Right cardiac atrium (tissue), 5 donors: ENCODE results near the gene MUCL3. TPM values are rescaled to one million over a fixed set of nuclear protein-coding genes. Genes with fewer than 3 reads are reported as not detected.
"Not testable (repeated sequence)": the region's sequence is repeated elsewhere in the genome, so short reads cannot be mapped to it uniquely, and the experiment has no call there.

Source experiments
- ATAC-seq, 2 donors: fragments of 200-7000 bp; cut with Tn5 transposase; one replicate each; pipeline versions ENCODE4 v1.8.0 to v1.9.1; 2020; ENCODE audit warnings: moderate library complexity in 2 of 2, mild to moderate bottlenecking in 1 of 2
- DNase-seq, 3 donors: peaks; one replicate each; pipeline ENCODE4 v3.0.0-alpha.2; 2020
- H3K27ac ChIP-seq: one replicate; pipeline ENCODE4 v1.5.1; 2013; ENCODE audit warnings: mild to moderate bottlenecking, low read length, control low read depth, moderate library complexity
- H3K27me3 ChIP-seq: one replicate; pipeline ENCODE4 v1.6.1; 2013; ENCODE audit not compliant: control insufficient read depth, insufficient read depth
- H3K4me1 ChIP-seq: one replicate; pipeline ENCODE4 v1.6.1; 2013; ENCODE audit warnings: low read length; ENCODE audit not compliant: control insufficient read depth, insufficient read depth
- H3K4me3 ChIP-seq: one replicate; pipeline ENCODE4 v1.5.1; 2013; ENCODE audit warnings: low read length, control low read depth
- H3K9me3 ChIP-seq: one replicate; pipeline ENCODE4 v1.6.1; 2013; ENCODE audit warnings: low read length; ENCODE audit not compliant: control insufficient read depth
- WGBS: extraction: QIAGEN DNeasy Blood & Tissue Kit; methylation state at CpG from one replicate; pipeline ENCODE4 v1.1.7; 2013; 5-methylcytosine and 5-hydroxymethylcytosine counted together
- intact Hi-C, 4 donors: fragments of 100-400 bp; cut with DNase I; formaldehyde crosslinking; loops; one replicate each; pipeline versions ENCODE4 v1.11.0 to v1.14.0; 2022 to 2023
- polyA plus RNA-seq: library from polyadenylated mRNA; stranded (reverse); fragments of 200-250 nt; gene quantifications from one replicate; pipeline ENCODE4 v1.2.3, GENCODE V29; 2013
- total RNA-seq, 4 donors: library from RNA; stranded (reverse); fragmentation: NEBNext Ultra II Directional; extraction: Animal tissue kit (Norgen Biotek cat#: 25700); gene quantifications; one replicate each; pipeline ENCODE4 v1.2.1, GENCODE V29; 2021
- donor health status: healthy with polysubstance abuse.
- donor health status: DM: no; HTN: yes; CAD: no.
- donor health status: DM: no; HTN: no; CAD: no.
- donor health status: DM: no; HTN: yes; CAD: no; lungs with severe emphysema.
- donor health status: DM: yes; HTN: yes; CAD: no.

MUCL3 gene
- total and polyA plus RNA-seq, 5 donors, result not detected

DNA sequence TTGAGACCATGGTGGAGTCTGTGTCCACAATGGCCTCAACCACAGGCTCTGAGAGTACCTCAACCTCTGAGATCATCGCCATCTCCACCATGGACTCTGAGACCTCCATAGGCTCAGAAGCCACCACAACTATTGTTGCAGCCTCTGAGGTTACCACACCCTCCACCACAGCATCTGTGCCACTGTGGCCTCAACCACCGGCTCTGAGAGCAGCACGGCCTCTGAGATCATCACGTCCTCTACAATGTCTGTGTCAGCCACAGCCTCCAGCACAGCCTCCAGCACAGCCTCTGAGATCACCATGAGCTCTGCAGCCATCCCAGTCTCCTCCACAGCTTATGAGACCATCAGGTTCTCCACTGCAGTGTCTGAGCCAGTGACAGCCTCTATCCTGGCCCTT lies 23.3 kb downstream of the MUCL3 start:
- WGBS, result 90% methylated on average over 4 of the region's 4 CpGs
- intact Hi-C loops, result no loop called here
- no peaks in the 10 kb centered on the region for H3K4me1 ChIP-seq
- ATAC-seq (no peak), DNase-seq (no peak)
- no peak overlapping the region for H3K4me3 ChIP-seq
- H3K9me3 ChIP-seq, result no peaks in the 10 kb centered on the region
- no peaks in the 10 kb centered on the region for H3K27me3 ChIP-seq
- H3K27ac ChIP-seq, result no peak overlapping the region

GRCh38 chr6:30965140-30965601 lies 24.4 kb downstream of the MUCL3 start:
- WGBS, result 86% methylated on average over 5 of the region's 5 CpGs
- ATAC-seq, result no peak
- Histone ChIP-seq H3K4me3 (no peak overlapping the region), H3K4me1 (no peaks in the 10 kb centered on the region), H3K27ac (no peak overlapping the region), H3K9me3 (no peaks in the 10 kb centered on the region), H3K27me3 (no peaks in the 10 kb centered on the region)
- no peak for DNase-seq
- intact Hi-C loops, result no loop called here

DNA sequence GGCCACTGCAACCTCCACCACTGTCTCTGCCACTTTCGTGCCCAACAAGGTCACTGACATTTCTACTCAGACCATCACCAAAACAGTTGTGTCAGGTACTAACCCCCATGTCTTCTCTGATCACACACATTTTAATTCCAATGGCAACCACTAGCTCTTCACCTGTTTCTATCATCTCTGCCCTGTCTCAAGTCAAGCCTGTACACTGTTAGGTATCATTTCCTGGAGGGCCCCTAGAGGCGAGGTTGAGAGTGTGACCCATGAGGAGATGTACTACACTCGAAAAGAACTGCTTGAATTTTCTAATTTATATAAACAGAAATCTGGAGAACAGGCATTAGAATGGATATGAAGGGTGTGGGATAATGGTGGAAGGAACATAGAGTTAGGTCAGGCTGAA lies 25.4 kb downstream of the MUCL3 start:
- WGBS, result 72% methylated on average over 3 of the region's 3 CpGs
- intact Hi-C loops, result no loop called here
- Histone ChIP-seq H3K27me3 (no peaks in the 10 kb centered on the region), H3K4me1 (no peaks in the 10 kb centered on the region), H3K9me3 (no peaks in the 10 kb centered on the region), H3K27ac (no peak overlapping the region), H3K4me3 (no peak overlapping the region)
- ATAC-seq (no peak), DNase-seq (no peak)

GRCh38 chr6:30969171-30969570 lies 28.4 kb downstream of the MUCL3 start:
- peak overlapping the region; percentile 59 for H3K27ac ChIP-seq
- H3K4me1 ChIP-seq, DNase-seq, H3K4me3 ChIP-seq, intact Hi-C loops, ATAC-seq, H3K9me3 ChIP-seq, H3K27me3 ChIP-seq: not testable (repeated sequence)
- 93% methylated on average over 6 of the region's 6 CpGs for WGBS

DNA sequence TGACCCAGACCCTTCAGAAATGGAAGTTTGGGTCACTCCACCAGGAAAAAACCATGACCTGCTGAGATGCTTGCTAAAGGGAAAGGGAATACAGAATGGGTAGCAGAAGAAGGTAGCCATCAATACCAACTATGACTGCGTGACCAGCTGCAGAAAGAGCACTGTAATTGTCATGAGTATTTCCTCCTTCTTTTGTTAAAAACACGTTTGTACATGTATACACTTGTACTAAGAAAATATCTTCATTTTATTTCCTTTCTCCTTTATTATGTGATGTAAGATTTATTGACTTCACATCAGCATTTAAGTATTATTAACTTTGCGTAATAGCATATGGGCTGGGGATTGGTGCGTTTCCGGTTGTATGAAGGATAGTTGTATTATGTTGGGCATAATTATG lies 30.2 kb downstream of the MUCL3 start:
- H3K4me3 ChIP-seq, result no peak overlapping the region
- no peaks in the 10 kb centered on the region for H3K4me1 ChIP-seq
- H3K27ac ChIP-seq, result no peak overlapping the region
- WGBS, result 90% methylated on average over 5 of the region's 5 CpGs
- ATAC-seq (no peak), DNase-seq (no peak)
- intact Hi-C loops, result no loop called here
- H3K9me3 ChIP-seq, result no peaks in the 10 kb centered on the region
- H3K27me3 ChIP-seq, result no peaks in the 10 kb centered on the region

DNA sequence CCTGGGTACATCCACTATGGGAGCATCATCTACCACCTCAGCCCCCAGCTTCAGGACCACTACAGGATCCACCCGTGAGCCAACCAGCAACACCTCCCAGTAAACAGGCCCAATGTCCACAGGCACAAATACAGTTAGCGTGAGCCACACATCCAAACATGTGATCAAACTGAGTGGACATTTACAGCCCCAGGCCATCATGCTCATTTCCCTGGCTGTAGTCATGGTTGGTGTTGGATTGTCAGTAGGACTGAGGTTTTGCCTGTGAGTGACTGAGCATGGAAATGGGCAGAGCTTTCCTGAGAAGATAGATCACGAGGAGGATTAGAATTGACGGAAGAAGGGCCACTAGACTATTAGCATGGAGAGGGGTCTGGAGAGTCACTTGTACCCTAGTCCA lies 32.0 kb downstream of the MUCL3 start:
- H3K4me3 ChIP-seq, result no peak overlapping the region
- 91% methylated on average over 4 of the region's 4 CpGs for WGBS

GRCh38 chr6:30974490-30975252 lies 33.9 kb downstream of the MUCL3 start:
- ATAC-seq (no peak), DNase-seq (no peak)
- no peaks in the 10 kb centered on the region for H3K4me1 ChIP-seq
- H3K9me3 ChIP-seq, result no peaks in the 10 kb centered on the region
- H3K27me3 ChIP-seq, result no peaks in the 10 kb centered on the region
- 77% methylated on average over 4 of the region's 4 CpGs for WGBS
- H3K27ac ChIP-seq, result no peak overlapping the region
- intact Hi-C loops, result no loop called here
- H3K4me3 ChIP-seq, result no peak overlapping the region

More for the DNA sequence above, 32.0 kb downstream of the MUCL3 start:
- intact Hi-C loops, result no loop called here
- H3K27ac ChIP-seq, result no peak overlapping the region
- no peaks in the 10 kb centered on the region for H3K27me3 ChIP-seq
- no peaks in the 10 kb centered on the region for H3K9me3 ChIP-seq
- ATAC-seq (no peak), DNase-seq (no peak)
- no peaks in the 10 kb centered on the region for H3K4me1 ChIP-seq

- DNase-seq, result no peak
- intact Hi-C loops, result no loop called here
- WGBS, result 44% methylated on average over 1 of the region's 1 CpG
- no peak for ATAC-seq
- Histone ChIP-seq H3K4me3 (no peak overlapping the region), H3K27ac (no peak overlapping the region), H3K9me3 (no peaks in the 10 kb centered on the region), H3K27me3 (no peaks in the 10 kb centered on the region), H3K4me1 (no peaks in the 10 kb centered on the region)
Observed at GRCh38 chr6:30979141-30979540, 38.4 kb downstream of the MUCL3 start.

GRCh38 chr6:30979690-30980089 lies 38.9 kb downstream of the MUCL3 start:
- Histone ChIP-seq H3K27ac (no peak overlapping the region), H3K27me3 (no peaks in the 10 kb centered on the region)
- ATAC-seq, result no peak

GRCh38 chr6:30981942-30982772 lies 41.4 kb downstream of the MUCL3 start:
- H3K4me3 ChIP-seq, result no peak overlapping the region
- intact Hi-C loops, result no loop called here
- H3K9me3 ChIP-seq, result no peaks in the 10 kb centered on the region
- no peak overlapping the region for H3K27ac ChIP-seq
- ATAC-seq, result peak; percentile 83
- no peaks in the 10 kb centered on the region for H3K27me3 ChIP-seq
- no peaks in the 10 kb centered on the region for H3K4me1 ChIP-seq
- DNase-seq, result peak in 2 of 3 donors; percentile 27 to 52
- WGBS, result 8% methylated on average over 13 of the region's 13 CpGs

More at GRCh38 chr6:30979690-30980089, 38.9 kb downstream of the MUCL3 start:
- no peak overlapping the region for H3K4me3 ChIP-seq
- DNase-seq, result no peak
- no peaks in the 10 kb centered on the region for H3K9me3 ChIP-seq
- intact Hi-C loops, result no loop called here
- no peaks in the 10 kb centered on the region for H3K4me1 ChIP-seq
- 70% methylated on average over 4 of the region's 4 CpGs for WGBS

DNA sequence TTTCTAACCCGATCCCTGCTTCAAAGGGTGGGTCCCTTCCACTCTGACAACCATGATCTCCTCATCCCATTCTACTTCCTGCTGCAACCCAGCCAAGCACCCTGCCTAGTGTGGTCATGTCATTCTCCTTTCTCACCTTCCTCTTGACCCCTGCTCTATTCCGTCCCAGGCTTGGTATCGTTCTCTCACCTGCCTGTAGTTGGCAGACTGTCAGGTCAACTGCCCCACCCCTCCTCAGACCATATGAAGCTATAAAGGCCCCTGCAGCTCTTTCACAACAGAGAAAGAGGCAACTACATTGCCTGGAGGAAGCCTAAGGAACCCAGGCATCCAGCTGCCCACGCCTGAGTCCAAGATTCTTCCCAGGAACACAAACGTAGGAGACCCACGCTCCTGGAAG lies 42.7 kb downstream of the MUCL3 start, which contains the start of gene MUC21:
MUC21 (plus strand) TSS at position 280 of the 400 bp plus-strand sequence. CDS start 241 bp downstream, outside the sequence.
- intact Hi-C loops, result no loop called here
- ATAC-seq (no peak), DNase-seq (no peak)
- no peak within 1 kb of the TSS for H3K4me3 ChIP-seq
- H3K9me3 ChIP-seq, result no peaks in the 10 kb centered on the region
- H3K27ac ChIP-seq, result no peak within 1 kb of the TSS
- H3K4me1 ChIP-seq, result no peaks in the 10 kb centered on the region
- WGBS, result 81% methylated on average over 6 of the region's 6 CpGs
- H3K27me3 ChIP-seq, result no peaks in the 10 kb centered on the region
